OCI-LY1 (cell line): Measurements from ENCODE around the gene TIAM1.

ENCODE experiments used
- CTCF ChIP-seq: fragments of 200-600 bp; sonication (generic), shearing (Covaris generic); IDR thresholded peaks from 2 replicates; pipeline ENCODE4 v1.5.1; 2017; ENCODE audit warnings: mild to moderate bottlenecking, antibody characterized with exemption, low read length, moderate library complexity, mixed read lengths
- EZH2 ChIP-seq: fragments of 200-600 bp; sonication (generic), shearing (Covaris generic); IDR thresholded peaks from 2 replicates; pipeline ENCODE4 v1.8.0; 2017; ENCODE audit warnings: borderline replicate concordance, mixed run types, mild to moderate bottlenecking, antibody characterized with exemption, low read length, moderate library complexity, mixed read lengths

GRCh38 chr21:31345136-31345535, 1.1 kb upstream of the TIAM1 start:
- no peak for TF ChIP-seq CTCF
- TF ChIP-seq EZH2 = no peak
